ENCODE results near the gene STOM. TPM values are rescaled to one million over a fixed set of nuclear protein-coding genes. Genes with fewer than 3 reads are reported as not detected.
"Not testable (repeated sequence)": the region's sequence is repeated elsewhere in the genome, so short reads cannot be mapped to it uniquely, and the experiment has no call there.

Gene STOM, protein sequence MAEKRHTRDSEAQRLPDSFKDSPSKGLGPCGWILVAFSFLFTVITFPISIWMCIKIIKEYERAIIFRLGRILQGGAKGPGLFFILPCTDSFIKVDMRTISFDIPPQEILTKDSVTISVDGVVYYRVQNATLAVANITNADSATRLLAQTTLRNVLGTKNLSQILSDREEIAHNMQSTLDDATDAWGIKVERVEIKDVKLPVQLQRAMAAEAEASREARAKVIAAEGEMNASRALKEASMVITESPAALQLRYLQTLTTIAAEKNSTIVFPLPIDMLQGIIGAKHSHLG
- polyA plus RNA-seq (ENCODE audit: insufficient read length), result 62.4 TPM
- long read RNA-seq, donor 1, transcript STOM-201 (7 exons, 3,010 nt), result major isoform, 26 of 40 reads
- long read RNA-seq, donor 1, partial matches to known transcripts, result 14 of 40 reads
- long read RNA-seq, donor 1, other reads (novel, unspliced or antisense), result 0 of 40 reads
- long read RNA-seq, donor 2, transcript STOM-201 (7 exons, 3,010 nt), result major isoform, 10 of 49 reads
- long read RNA-seq, donor 2, partial matches to known transcripts, result 39 of 49 reads
- long read RNA-seq, donor 2, other reads (novel, unspliced or antisense), result 0 of 49 reads
- long read RNA-seq, donor 3, transcript STOM-201 (7 exons, 3,010 nt), result major isoform, 15 of 15 reads
- long read RNA-seq, donor 3, partial matches to known transcripts, result 0 of 15 reads
- long read RNA-seq, donor 3, other reads (novel, unspliced or antisense), result 0 of 15 reads
- long read RNA-seq, donor 4, result 0 reads
- long read RNA-seq, donor 5, transcript STOM-201 (7 exons, 3,010 nt), result major isoform, 16 of 16 reads
- long read RNA-seq, donor 5, partial matches to known transcripts, result 0 of 16 reads
- long read RNA-seq, donor 5, other reads (novel, unspliced or antisense), result 0 of 16 reads
- long read RNA-seq, donor 6, transcript STOM-201 (7 exons, 3,010 nt), result major isoform, 11 of 79 reads
- long read RNA-seq, donor 6, partial matches to known transcripts, result 68 of 79 reads
- long read RNA-seq, donor 6, other reads (novel, unspliced or antisense), result 0 of 79 reads
- long read RNA-seq, donor 7, transcript STOM-201 (7 exons, 3,010 nt), result major isoform, 18 of 23 reads
- long read RNA-seq, donor 7, partial matches to known transcripts, result 5 of 23 reads
- long read RNA-seq, donor 7, other reads (novel, unspliced or antisense), result 0 of 23 reads
- long read RNA-seq, donor 8, transcript STOM-201 (7 exons, 3,010 nt), result major isoform, 18 of 18 reads
- long read RNA-seq, donor 8, partial matches to known transcripts, result 0 of 18 reads
- long read RNA-seq, donor 8, other reads (novel, unspliced or antisense), result 0 of 18 reads

DNA sequence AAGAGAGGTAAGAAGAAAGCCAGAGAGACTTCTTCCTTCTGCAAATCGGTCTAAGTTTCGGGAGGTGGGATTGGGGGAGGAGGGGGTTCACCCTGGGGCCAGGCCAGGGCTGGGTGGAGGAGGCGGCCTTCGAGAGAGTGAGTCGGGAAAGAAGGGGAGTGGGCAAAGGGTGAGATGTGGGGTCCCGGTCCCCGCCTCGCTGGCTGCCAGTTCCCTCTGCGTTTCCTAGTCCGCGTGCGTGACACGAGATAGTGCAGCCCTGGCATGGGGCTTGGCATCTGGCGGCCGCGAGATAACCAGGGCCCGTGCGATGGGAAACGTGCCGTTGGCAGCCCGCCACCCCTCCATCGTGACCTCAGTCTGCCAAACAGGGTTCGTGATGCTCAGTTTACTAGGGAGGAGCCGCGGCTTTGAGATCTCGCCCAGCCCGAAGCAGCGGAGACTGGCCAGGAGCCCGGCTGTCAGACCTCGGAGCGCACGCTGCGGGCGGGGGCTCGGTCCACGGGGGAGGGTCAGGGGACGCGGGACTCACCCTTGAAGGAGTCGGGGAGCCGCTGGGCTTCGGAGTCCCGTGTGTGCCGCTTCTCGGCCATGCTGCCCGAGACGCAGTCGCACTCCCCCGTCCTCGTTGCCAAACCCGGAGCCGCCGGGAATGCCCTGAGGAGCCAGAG lies at the start of gene STOM:
STOM (minus strand) TSS at position 656 of the 671 bp plus-strand sequence; CDS start at position 593, 63 bp downstream.
- no peak for DNase-seq

DNA sequence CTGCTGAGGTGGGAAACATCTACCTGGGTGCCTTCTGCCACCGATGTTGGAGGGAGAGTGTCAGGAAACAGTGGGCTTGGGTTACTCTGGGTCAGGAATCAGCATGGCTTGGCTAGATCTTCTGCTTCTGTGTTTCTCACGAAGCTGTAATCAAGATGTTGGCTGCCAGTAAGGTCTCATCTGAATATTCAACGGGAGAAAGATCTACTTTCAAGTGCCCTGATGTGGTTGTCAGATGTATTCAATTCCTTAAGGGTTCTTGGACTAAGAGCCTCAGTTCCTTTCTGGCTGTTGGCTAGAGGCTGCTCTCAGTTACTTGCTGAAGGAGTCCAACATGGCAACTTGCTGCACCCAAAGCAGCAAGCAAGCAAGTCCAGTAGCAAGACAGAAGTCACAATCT lies 41.9 kb upstream of the STOM start:
- no peak for DNase-seq

DNA sequence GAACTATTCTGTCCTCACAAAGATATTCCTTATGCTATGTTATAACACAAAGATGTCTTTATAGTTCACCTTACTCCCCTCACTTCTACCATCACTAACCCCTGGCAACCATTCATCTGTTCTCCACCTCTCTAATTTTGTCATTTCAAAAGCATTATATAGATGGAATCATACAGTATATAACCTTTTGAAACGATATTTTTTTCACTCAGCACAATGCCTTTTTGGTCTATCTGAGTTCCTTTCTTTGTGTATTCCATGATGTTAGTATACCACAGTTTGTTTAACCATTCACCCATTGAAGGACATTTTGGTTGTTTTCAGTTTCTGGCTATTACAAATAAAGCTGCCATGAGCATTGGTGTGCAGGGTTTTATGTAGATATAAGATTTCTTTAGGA lies 35.8 kb upstream of the STOM start:
- no peak for DNase-seq

DNA sequence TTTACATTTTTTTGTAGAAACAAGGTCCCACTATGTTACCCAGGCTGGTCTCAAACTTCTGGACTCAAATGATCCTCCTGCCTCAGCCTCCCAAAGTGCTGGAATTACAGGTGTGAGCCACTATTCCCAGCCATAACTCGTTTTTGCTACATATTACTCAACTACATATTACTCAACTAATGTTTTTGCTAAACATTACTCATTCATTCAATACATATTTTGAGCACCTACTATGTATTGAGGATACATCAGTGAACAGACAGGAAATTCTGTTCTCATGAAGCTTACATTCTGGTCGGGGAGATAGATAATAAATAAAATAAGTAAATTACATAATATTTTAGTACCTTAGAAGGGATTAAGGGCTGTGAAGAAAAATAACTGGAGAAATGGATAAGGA lies 34.9 kb upstream of the STOM start:
- DNase-seq, result no peak

DNA sequence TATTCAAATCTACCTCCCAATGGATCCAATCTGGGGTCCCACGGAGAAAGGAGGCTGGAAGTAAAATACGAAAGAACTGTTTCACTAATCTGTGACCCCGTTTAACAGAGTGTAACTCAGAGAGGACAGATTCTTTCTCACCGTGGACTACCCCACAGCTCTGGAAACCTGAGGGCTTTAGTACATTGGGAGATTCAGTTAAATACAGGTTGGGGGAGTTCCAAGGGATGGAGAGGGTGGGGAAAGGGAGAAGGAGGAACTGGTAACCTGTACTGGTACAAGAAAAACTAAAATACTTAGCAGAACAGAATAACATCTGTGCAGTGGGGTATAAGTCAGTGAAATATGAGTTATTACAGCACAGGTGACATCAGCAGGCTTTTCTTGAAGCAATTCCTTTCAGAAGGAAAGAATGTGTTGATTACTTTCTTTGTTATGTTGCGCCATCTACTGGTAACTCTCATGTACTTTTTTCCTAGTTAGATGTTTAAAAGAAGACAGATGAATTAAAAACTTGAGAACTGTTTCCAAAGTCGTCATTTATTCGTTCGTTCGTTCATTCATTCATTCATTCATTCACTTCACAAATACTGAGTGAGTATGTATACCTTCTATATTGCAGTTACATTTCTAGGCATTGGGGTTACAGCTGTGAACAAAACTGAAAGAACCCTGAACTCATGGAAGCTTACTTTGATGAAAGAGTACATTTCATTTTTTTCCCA lies 30.0 kb upstream of the STOM start:
- peak; percentile 76 for DNase-seq

DNA sequence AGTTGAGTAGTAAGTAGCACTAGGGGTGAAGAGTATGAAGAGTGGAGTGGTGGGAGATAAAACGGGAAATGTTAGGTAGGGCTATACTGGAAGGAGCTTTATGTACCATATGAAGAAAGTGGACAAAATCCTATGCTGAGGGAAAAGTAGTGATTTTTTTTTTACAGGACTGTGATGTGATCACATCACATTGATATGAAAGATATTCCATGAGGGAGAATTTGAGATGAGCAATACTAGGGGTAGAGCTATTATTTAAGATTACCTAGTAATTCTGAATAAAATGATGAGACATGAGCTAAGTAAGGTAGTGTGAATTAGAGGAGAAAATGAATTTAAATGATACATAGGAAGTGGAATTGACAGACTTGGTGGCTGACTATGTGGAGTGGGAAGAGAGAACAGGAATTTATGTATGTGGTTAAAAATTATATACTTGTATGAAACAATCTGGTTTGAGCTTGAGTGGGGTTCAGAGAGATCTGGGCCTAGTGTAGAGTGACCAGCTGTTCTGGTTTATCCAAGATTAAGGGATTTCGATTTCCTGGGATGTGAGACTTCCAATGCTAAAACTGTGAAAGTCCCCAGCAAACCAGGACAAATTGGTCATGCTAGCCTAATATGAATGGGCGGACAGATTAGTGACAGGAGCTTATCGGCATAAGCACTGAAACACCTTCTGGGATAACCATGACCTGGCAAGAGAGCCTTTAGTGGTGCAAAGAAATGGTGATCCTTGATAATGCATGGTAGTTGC lies 29.3 kb upstream of the STOM start:
- DNase-seq, result no peak

DNA sequence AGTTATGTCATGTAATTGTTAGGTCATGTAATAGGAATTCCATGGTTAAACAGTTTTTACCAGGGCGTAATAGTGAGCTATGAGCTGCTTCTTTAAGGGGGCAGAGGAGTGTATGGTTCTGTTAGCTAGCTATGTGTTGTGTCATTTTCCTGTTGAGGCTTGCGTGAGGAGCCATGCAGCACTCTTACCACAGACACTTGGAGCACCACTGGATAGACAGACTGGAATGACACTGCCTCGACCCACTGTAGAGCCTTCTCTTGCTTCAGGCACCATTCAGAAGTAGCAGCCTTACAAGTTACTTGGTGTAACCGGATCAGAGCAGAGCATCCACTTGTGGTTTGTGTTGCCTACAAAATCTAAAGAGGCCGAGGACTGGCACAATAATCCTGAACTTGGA lies 28.3 kb upstream of the STOM start:
- no peak for DNase-seq

DNA sequence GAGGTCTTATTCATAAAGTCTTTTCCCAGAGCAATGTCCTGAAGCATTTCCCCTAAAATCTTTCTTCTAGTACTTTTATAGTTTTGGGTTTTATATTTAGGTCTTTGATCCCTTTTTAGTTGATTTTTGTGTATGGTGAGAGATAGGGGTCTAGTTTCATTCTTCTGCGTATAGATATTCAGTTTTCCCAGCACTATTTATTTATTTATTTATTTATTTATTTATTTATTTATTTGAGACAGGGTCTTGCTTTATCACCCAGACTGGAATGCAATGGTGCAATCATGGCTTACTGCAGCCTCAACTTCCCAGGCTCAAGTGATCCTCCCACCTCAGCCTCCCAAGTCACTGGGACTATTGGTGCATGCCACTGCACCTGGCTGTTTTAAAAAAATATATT lies 27.2 kb upstream of the STOM start:
- DNase-seq, result not testable (repeated sequence)

DNA sequence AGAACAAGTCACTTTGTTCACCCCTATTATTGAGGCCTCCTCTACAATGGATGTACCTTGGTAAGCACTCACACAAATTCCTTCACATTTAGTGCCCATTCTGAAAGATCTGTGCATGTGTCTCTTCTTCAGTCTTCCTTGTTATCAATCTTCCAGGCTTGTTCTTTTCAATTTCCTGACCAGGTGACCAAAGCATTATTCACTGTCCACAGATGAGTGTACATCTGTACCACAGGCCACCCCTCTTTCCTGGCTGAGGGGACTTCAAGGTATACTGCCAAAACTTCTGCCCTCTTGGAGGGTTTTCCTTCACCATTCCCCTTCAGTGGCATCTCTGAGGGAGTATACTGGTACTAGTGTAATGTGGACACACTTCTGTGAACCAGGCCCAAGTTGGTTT lies 25.5 kb upstream of the STOM start:
- no peak for DNase-seq

DNA sequence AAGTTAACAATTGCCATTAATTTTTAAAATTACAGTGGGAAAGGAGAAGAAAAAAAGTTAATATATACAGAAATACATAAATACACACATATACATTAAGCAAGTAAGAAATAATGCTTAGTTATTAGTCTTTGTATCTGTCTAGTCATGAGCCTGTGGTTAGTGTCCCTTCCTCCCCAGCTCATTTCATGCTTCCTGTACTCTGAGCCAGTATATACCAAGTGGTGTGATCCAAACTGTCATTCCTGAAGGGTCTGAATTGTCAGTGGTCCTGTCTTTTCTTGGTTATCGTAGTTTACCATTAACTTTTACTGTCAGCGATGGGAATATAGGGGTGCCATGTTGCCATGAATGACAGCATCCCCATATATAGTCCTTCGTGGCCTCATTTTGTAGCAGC lies 24.2 kb upstream of the STOM start:
- DNase-seq, result no peak

DNA sequence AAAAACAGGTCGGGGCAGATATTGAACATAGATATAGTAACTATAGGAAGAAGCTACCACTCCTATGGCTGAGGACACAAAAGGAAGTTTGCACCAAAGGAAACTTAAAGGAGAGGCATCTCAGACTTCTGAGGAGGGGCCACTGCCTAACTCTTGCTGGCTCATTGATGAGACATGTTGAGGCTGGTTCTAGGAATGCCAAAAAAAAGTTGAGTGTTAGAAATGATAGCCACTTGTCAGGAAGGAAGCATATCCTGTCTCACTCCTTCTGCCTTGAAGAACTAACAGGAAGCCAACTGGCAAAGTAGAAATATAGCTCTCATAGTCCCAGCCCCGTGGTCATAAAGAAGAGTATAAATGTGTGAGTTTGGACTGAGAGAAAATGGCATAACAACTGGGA lies 23.3 kb upstream of the STOM start:
- no peak for DNase-seq

DNA sequence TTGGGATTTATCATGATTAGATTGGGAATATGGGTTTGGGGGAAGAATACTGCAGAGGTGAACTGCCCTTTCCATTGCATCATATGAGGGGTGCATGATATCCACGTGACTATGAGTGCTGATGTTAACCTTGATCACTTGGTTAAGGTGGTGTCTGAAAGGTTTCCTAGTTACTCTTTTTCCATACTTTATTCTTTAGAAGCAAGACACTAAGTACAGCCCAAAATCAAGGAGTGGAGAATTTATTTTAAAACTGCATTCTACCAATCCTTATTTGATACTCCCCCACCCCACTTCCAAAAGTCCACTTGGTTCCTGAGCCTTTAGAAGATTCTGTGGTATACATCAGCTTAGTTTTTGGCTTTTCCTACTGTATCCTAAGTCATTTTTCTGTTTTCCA lies 20.3 kb upstream of the STOM start:
- DNase-seq, result no peak

DNA sequence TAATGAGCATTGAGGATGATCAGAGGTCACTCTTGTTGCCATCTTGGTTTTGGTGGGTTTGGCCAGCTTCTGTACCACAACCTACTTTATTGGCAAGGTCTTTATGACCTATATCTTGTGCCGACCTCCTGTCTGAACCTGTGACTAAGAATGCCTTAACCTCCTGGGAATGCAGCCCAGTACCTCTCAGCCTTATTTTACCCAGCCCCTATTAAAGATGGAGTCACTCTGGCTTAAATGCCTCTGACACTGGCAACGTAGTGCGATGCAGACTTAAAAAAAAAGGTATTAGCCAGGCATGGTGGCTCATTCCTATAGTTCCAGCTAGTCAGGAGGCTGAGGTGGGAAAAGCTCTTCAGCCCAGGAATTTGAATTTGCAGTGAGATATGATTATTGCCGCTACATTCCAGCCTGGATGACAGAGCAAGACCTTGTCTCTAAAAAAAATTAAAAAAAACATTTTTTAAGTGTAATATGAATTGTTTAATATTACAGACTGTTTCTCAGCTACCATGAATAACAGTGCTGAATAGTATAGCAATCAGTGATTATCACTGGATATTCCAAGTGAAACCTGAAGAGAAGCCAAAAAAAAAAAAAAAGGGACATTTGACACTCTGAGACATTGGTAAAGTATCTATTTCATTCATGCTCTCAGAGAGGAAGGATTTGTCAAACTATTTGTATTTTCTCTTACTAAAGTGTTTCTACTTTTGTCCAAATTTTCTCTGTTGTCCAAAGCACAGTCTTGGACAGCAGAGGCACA lies 18.3 kb upstream of the STOM start:
- DNase-seq, result no peak

DNA sequence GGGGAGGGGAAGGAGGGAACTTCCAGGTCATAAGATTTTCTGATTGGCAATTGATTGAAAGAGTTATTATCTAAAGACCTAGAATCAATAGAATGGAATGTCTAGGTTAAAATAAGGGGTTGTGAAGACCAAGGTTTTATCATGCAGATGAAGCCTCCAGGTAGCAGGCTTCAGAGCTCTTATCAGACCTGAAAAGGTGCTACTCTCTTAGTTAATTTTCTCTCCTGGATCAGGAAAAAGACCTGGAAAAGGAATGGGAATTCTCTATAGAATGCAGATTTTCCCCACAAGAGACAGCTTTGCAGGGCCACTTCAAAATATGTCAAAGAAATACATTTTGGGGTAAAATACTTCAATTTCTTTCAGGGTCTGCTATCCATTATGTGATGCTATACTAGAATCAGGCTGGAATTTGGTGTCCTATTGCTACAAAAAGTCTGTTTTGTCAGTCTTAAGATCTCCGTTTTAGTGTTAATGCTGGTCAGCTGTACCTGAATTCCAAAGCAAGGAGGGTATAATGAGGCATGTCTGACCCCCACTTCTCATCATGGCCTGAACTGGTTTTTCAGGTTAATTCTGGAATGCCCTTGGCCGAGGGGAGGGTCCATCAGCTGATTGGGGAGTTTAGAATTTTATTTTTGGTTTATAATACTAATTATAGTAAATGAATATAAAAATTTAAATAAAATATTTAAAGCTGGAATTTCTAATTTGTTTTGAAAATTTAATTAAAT lies 16.6 kb upstream of the STOM start:
- no peak for DNase-seq

DNA sequence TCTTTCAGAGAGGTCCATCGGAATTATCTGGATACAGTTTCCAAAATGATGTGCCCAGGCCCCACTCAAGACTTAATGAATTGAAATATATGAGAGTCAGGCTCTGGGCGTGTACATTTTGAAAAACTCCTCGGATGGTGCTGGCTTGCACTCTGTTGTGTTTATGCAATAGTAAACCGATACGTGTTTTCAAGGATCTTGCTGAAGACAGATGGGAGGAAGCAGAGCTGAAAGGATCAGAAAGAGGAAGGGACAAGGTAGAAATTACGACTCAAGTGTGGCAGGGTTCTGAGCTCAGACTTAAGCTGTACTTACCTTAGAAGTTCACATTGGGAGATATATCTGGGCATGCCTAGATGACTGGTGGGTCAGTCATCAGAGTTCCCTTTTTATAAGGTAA lies 13.7 kb upstream of the STOM start:
- DNase-seq, result no peak

DNA sequence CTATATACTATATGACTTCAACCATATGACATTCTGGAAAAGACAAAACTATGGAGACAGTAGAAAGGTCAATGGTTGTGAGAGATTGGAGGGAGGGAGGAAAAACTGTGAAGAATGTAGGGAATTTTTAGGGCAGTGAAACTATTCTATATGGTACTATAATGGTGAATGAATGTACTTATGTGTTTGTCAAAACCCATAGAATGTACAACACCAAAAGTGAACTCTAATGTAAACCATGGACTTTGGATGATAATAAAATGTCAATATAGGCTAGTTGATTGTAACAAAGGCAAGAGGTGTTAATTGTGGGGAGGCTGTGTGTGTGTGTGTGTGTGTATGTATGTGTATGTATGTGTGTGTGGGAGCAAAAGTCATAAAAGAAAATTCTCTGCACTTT lies 10.8 kb upstream of the STOM start:
- DNase-seq, result no peak

DNA sequence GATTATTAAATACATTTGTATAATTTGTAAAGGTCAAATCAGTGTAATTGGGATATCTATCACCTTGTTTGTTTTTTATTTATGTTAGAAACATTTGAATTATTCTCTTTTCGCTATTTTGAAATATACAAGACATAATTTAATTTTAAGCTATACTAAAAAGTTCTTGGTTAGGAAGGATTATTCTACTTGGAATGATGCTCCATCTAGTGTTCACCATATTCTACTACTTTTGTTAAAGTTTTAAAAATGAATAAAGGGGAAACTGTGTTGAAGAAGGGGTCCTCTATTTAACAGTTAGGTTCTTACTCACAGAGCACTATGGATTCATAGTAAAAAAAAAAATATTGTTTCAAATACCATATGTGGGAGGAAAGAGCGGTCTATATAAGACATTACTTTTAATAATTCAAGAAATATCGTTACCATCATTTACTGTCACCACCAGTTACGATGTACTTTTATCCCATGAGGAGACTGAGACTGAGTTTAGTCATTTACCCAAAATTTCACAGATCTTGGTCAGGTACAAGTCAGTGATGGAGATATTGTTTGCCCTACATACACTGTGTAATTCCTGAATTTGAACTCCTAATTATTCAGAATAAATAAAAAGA lies 6.3 kb upstream of the STOM start:
- DNase-seq, result no peak

DNA sequence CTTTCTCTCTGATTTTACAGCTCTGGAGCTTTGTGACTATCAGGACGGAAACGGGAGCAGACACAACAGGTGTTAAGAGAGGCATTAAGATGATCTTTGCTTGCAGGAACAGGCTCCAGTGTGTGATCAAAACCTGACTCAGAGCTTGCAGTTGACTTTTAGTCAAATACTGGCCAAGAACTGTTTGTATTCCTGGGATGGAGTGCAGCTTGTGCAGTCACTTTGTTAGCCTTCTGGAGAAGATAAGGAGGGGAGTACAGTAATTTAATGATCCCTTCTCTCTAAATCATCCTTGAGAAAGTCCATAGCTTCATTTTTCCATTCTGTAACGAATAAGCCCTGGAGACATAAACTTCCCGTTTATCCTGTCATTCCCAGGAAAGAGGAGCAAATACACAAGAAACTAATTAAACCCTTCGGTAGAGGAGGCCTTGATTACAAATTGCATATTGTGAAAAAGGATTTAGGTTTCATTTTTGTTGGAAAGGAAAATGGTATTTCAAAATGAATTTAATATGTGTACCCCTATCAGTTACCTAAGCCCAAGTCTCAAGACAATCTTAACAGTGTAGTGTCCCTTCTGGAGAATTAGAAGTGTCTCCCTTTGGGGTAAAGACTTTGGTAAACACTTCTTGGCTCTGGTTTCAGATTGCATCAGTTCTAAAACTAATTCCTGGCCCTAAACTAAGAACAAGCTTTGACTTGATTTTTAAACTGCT lies 3.1 kb upstream of the STOM start:
- DNase-seq, result no peak
